ENCODE data around the gene GNB2. TPM values are rescaled to one million over a fixed set of nuclear protein-coding genes. Genes with fewer than 3 reads are reported as not detected.

The GNB2 gene
- total RNA-seq, result 100 to 1,000 TPM; 176 to 255 TPM

- H3K27ac ChIP-seq, result peak within 1 kb of the TSS; percentile 97 to 98
- no peaks in the 10 kb centered on the region for H3K9me3 ChIP-seq
- H3K27me3 ChIP-seq (replicated peaks; ENCODE audit: insufficient read depth), result no peaks in the 10 kb centered on the region
- ATAC-seq (ENCODE audit: insufficient number of reproducible peaks, low FRiP score, low read depth) (peak; percentile 92), DNase-seq (ENCODE audit: low spot score) (peak; percentile 97)
- TF ChIP-seq CTCF (IDR thresholded peaks at IDR 0.05), result no peak
- H3K4me3 ChIP-seq, result peak within 1 kb of the TSS; percentile 92
- peaks cover 20% of the 10 kb centered on the region for H3K36me3 ChIP-seq
- peaks cover 7 to 9% of the 10 kb centered on the region in 2 donors for H3K4me1 ChIP-seq (ENCODE audit: control insufficient read depth in 1 of 2, low read depth in 2 of 2)
Measured at GRCh38 chr7:100673302-100673941, at the start of gene GNB2. GNB2 (plus strand) TSS chr7:100673740; CDS start chr7:100676266, 2,526 bp downstream.

GRCh38 chr7:100623951-100624824 lies 49.4 kb upstream of the GNB2 start:
- DNase-seq (ENCODE audit: low spot score) (no peak), ATAC-seq (ENCODE audit: insufficient number of reproducible peaks, low FRiP score, low read depth) (no peak)
- no peak overlapping the region for H3K4me3 ChIP-seq
- H3K4me1 ChIP-seq (ENCODE audit: control insufficient read depth in 1 of 2, low read depth in 2 of 2), result peaks cover 3 to 11% of the 10 kb centered on the region in 2 donors
- no peak for TF ChIP-seq CTCF (IDR thresholded peaks at IDR 0.05)
- H3K9me3 ChIP-seq, result no peaks in the 10 kb centered on the region
- H3K27me3 ChIP-seq (replicated peaks; ENCODE audit: insufficient read depth), result no peaks in the 10 kb centered on the region
- H3K36me3 ChIP-seq, result no peaks in the 10 kb centered on the region
- H3K27ac ChIP-seq, result no peak overlapping the region

GRCh38 chr7:100626055-100626454 lies 47.5 kb upstream of the GNB2 start:
- no peak for TF ChIP-seq CTCF (IDR thresholded peaks at IDR 0.05)
- H3K4me3 ChIP-seq, result peak overlapping the region; percentile 66
- no peak for ATAC-seq (ENCODE audit: insufficient number of reproducible peaks, low FRiP score, low read depth)

GRCh38 chr7:100626530-100627237 lies 46.9 kb upstream of the GNB2 start:
- Histone ChIP-seq H3K27ac (no peak overlapping the region), H3K36me3 (no peaks in the 10 kb centered on the region), H3K9me3 (no peaks in the 10 kb centered on the region), H3K27me3 (replicated peaks; ENCODE audit: insufficient read depth) (no peaks in the 10 kb centered on the region), H3K4me3 (peak overlapping the region; percentile 66), H3K4me1 (ENCODE audit: control insufficient read depth in 1 of 2, low read depth in 2 of 2) (peaks cover 3 to 11% of the 10 kb centered on the region in 2 donors)
- ATAC-seq (ENCODE audit: insufficient number of reproducible peaks, low FRiP score, low read depth), result peak; percentile 42
- no peak for TF ChIP-seq CTCF (IDR thresholded peaks at IDR 0.05)
- peak; percentile 53 for DNase-seq (ENCODE audit: low spot score)

More at GRCh38 chr7:100626055-100626454, 47.5 kb upstream of the GNB2 start:
- no peaks in the 10 kb centered on the region for H3K9me3 ChIP-seq
- no peak for DNase-seq (ENCODE audit: low spot score)
- H3K27me3 ChIP-seq (replicated peaks; ENCODE audit: insufficient read depth), result no peaks in the 10 kb centered on the region
- peaks cover 3 to 11% of the 10 kb centered on the region in 2 donors for H3K4me1 ChIP-seq (ENCODE audit: control insufficient read depth in 1 of 2, low read depth in 2 of 2)
- no peaks in the 10 kb centered on the region for H3K36me3 ChIP-seq
- no peak overlapping the region for H3K27ac ChIP-seq

- no peak for ATAC-seq (ENCODE audit: insufficient number of reproducible peaks, low FRiP score, low read depth)
- no peaks in the 10 kb centered on the region for H3K36me3 ChIP-seq
- no peaks in the 10 kb centered on the region for H3K27me3 ChIP-seq (replicated peaks; ENCODE audit: insufficient read depth)
- no peak overlapping the region for H3K27ac ChIP-seq
- H3K4me1 ChIP-seq (ENCODE audit: control insufficient read depth in 1 of 2, low read depth in 2 of 2), result peaks cover 3 to 11% of the 10 kb centered on the region in 2 donors
- no peak overlapping the region for H3K4me3 ChIP-seq
- no peak for DNase-seq (ENCODE audit: low spot score)
- H3K9me3 ChIP-seq, result no peaks in the 10 kb centered on the region
- TF ChIP-seq CTCF (IDR thresholded peaks at IDR 0.05), result no peak
Measured at GRCh38 chr7:100627238-100627549, 46.3 kb upstream of the GNB2 start.
